Measurements from ENCODE around the gene FAM149A.

The FAM149A gene

GRCh38 chr4:186144198-186144945 is 39.9 kb downstream of the FAM149A start:
- peak overlapping the region; percentile 60 for H3K4me3 ChIP-seq (ENCODE audit: low read depth, low read length)
- peak; percentile 38 for TF ChIP-seq CTCF (conservative IDR thresholded peaks at IDR 0.05; ENCODE audit: low read depth, low read length)
- DNase-seq (ENCODE audit: low read depth), result peak; percentile 62

DNA sequence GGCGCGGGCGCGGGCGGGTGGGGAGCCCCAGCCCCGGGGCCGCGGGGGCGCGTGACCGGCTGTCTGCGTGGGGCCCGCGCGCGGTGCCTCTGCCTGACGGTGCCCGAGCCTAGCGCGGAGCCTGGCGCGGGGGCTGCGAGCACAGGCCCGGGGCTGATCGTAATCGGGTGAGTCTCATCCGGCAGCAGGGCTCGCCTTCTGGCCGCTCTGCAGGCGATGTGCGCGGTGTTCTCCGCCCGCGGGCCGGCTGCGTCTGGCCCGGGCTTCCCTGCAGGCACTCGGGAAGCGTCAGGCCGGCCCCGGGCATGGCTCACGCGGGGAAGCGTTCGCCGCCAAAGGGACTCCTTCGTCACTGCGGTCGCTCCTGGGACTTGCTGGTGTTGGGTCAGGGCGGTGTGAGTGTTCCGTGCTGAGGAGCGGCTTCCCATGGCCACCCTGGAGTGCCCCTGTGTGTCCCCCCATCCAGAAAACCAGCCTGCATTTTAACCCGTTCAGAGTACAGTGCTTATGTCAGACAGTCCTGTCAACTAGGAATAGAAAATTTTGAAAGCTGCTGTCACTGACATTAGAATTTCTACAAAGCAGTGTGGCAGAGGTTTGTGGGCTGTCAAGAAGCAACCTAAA is 40.6 kb downstream of the FAM149A start:
- peak overlapping the region; percentile 60 for H3K4me3 ChIP-seq (ENCODE audit: low read depth, low read length)
- TF ChIP-seq CTCF (conservative IDR thresholded peaks at IDR 0.05; ENCODE audit: low read depth, low read length), result no peak
- peak; percentile 69 for DNase-seq (ENCODE audit: low read depth)

- no peak for TF ChIP-seq CTCF (conservative IDR thresholded peaks at IDR 0.05; ENCODE audit: low read depth, low read length)
- DNase-seq (ENCODE audit: low read depth), result no peak
- no peak overlapping the region for H3K4me3 ChIP-seq (ENCODE audit: low read depth, low read length)
Measured at GRCh38 chr4:186146458-186146857, 42.0 kb downstream of the FAM149A start.

- DNase-seq (ENCODE audit: low read depth), result no peak
- TF ChIP-seq CTCF (conservative IDR thresholded peaks at IDR 0.05; ENCODE audit: low read depth, low read length), result no peak
- H3K4me3 ChIP-seq (ENCODE audit: low read depth, low read length), result no peak overlapping the region
Measured at GRCh38 chr4:186148336-186148975, 44.0 kb downstream of the FAM149A start.

- peak overlapping the region; percentile 24 for H3K4me3 ChIP-seq (ENCODE audit: low read depth, low read length)
- TF ChIP-seq CTCF (conservative IDR thresholded peaks at IDR 0.05; ENCODE audit: low read depth, low read length), result peak; percentile 63
- peak; percentile 64 for DNase-seq (ENCODE audit: low read depth)
Measured at GRCh38 chr4:186149872-186150271, 45.4 kb downstream of the FAM149A start.

GRCh38 chr4:186150926-186151325 is 46.4 kb downstream of the FAM149A start:
- no peak overlapping the region for H3K4me3 ChIP-seq (ENCODE audit: low read depth, low read length)
- no peak for DNase-seq (ENCODE audit: low read depth)
- TF ChIP-seq CTCF (conservative IDR thresholded peaks at IDR 0.05; ENCODE audit: low read depth, low read length), result no peak

Data from choroid plexus epithelial cell (primary cell).